ENCODE data around the gene MAML2.

GRCh38 chr11:96074551-96075310, 268.3 kb downstream of the MAML2 start:
- TF ChIP-seq, protein P1, sequence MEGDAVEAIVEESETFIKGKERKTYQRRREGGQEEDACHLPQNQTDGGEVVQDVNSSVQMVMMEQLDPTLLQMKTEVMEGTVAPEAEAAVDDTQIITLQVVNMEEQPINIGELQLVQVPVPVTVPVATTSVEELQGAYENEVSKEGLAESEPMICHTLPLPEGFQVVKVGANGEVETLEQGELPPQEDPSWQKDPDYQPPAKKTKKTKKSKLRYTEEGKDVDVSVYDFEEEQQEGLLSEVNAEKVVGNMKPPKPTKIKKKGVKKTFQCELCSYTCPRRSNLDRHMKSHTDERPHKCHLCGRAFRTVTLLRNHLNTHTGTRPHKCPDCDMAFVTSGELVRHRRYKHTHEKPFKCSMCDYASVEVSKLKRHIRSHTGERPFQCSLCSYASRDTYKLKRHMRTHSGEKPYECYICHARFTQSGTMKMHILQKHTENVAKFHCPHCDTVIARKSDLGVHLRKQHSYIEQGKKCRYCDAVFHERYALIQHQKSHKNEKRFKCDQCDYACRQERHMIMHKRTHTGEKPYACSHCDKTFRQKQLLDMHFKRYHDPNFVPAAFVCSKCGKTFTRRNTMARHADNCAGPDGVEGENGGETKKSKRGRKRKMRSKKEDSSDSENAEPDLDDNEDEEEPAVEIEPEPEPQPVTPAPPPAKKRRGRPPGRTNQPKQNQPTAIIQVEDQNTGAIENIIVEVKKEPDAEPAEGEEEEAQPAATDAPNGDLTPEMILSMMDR (IDR thresholded peaks at IDR 0.05): no peak
- TF ChIP-seq POLR2AphosphoS5 (IDR thresholded peaks at IDR 0.05; ENCODE audit: low read depth, low read length) (no peak), SIN3A (IDR thresholded peaks at IDR 0.05; ENCODE audit: borderline replicate concordance, insufficient read depth, low read depth, low read length) (no peak), TCF7L2 (IDR thresholded peaks at IDR 0.05; ENCODE audit: low read depth, low read length) (no peak)
- TF ChIP-seq, protein P2, sequence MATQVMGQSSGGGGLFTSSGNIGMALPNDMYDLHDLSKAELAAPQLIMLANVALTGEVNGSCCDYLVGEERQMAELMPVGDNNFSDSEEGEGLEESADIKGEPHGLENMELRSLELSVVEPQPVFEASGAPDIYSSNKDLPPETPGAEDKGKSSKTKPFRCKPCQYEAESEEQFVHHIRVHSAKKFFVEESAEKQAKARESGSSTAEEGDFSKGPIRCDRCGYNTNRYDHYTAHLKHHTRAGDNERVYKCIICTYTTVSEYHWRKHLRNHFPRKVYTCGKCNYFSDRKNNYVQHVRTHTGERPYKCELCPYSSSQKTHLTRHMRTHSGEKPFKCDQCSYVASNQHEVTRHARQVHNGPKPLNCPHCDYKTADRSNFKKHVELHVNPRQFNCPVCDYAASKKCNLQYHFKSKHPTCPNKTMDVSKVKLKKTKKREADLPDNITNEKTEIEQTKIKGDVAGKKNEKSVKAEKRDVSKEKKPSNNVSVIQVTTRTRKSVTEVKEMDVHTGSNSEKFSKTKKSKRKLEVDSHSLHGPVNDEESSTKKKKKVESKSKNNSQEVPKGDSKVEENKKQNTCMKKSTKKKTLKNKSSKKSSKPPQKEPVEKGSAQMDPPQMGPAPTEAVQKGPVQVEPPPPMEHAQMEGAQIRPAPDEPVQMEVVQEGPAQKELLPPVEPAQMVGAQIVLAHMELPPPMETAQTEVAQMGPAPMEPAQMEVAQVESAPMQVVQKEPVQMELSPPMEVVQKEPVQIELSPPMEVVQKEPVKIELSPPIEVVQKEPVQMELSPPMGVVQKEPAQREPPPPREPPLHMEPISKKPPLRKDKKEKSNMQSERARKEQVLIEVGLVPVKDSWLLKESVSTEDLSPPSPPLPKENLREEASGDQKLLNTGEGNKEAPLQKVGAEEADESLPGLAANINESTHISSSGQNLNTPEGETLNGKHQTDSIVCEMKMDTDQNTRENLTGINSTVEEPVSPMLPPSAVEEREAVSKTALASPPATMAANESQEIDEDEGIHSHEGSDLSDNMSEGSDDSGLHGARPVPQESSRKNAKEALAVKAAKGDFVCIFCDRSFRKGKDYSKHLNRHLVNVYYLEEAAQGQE (IDR thresholded peaks at IDR 0.05; ENCODE audit: insufficient read depth in 1 of 2, low read depth in 2 of 2, low read length in 1 of 2): no peak

All from Panc1 (cell line).